HG02588 (cell line): ENCODE data around the gene AFAP1L1.

Experiments
- ATAC-seq: cut with Tn5 transposase; IDR thresholded peaks from one replicate; pipeline ENCODE4 v1.9.1; 2021; ENCODE audit warnings: mild to moderate bottlenecking, moderate library complexity; ENCODE audit not compliant: unreplicated experiment

AFAP1L1 gene

GRCh38 chr5:149367972-149368645 lies 96.5 kb downstream of the AFAP1L1 start:
- ATAC-seq: no peak

- ATAC-seq: no peak
Measured at GRCh38 chr5:149370878-149371277, 99.2 kb downstream of the AFAP1L1 start.

- peak; percentile 68 for ATAC-seq
Measured at GRCh38 chr5:149371296-149371962, 99.8 kb downstream of the AFAP1L1 start.

- no peak for ATAC-seq
Measured at GRCh38 chr5:149372076-149372795, 100.6 kb downstream of the AFAP1L1 start.

- no peak for ATAC-seq
Measured at GRCh38 chr5:149372932-149373331, 101.3 kb downstream of the AFAP1L1 start.

GRCh38 chr5:149374303-149374702 lies 102.6 kb downstream of the AFAP1L1 start:
- no peak for ATAC-seq

GRCh38 chr5:149374801-149375200 lies 103.1 kb downstream of the AFAP1L1 start:
- no peak for ATAC-seq

GRCh38 chr5:149375434-149375833 lies 103.8 kb downstream of the AFAP1L1 start:
- no peak for ATAC-seq

GRCh38 chr5:149376104-149376503 lies 104.4 kb downstream of the AFAP1L1 start:
- ATAC-seq: no peak

- ATAC-seq: no peak
Measured at GRCh38 chr5:149376711-149377447, 105.2 kb downstream of the AFAP1L1 start.

GRCh38 chr5:149378241-149378820 lies 106.7 kb downstream of the AFAP1L1 start:
- ATAC-seq: no peak

GRCh38 chr5:149379177-149379761 lies 107.6 kb downstream of the AFAP1L1 start, which contains the start of gene IL17B:
IL17B (minus strand) TSS chr5:149379292; CDS start chr5:149379225, 67 bp downstream.
- ATAC-seq: no peak

GRCh38 chr5:149379818-149380374 lies 108.2 kb downstream of the AFAP1L1 start:
- ATAC-seq: no peak

GRCh38 chr5:149380466-149381121 lies 108.9 kb downstream of the AFAP1L1 start:
- ATAC-seq: no peak

GRCh38 chr5:149381261-149381985 lies 109.8 kb downstream of the AFAP1L1 start:
- peak; percentile 22 for ATAC-seq

- ATAC-seq: peak; percentile 55
Measured at GRCh38 chr5:149381986-149382338, 110.3 kb downstream of the AFAP1L1 start.

- no peak for ATAC-seq
Measured at GRCh38 chr5:149382517-149383220, 111.0 kb downstream of the AFAP1L1 start.

GRCh38 chr5:149383399-149383798 lies 111.7 kb downstream of the AFAP1L1 start:
- no peak for ATAC-seq
